ENCODE measurements around the gene PLCB1. TPM values are rescaled to one million over a fixed set of nuclear protein-coding genes. Genes with fewer than 3 reads are reported as not detected.

Gene PLCB1
- total and polyA plus RNA-seq, 10 of the 15 experiments (the other 5 are each of a cell fraction or from before 2014, with no cell fraction given): 0.05 to 5.3 (median 0.17) TPM; not detected in 1

DNA sequence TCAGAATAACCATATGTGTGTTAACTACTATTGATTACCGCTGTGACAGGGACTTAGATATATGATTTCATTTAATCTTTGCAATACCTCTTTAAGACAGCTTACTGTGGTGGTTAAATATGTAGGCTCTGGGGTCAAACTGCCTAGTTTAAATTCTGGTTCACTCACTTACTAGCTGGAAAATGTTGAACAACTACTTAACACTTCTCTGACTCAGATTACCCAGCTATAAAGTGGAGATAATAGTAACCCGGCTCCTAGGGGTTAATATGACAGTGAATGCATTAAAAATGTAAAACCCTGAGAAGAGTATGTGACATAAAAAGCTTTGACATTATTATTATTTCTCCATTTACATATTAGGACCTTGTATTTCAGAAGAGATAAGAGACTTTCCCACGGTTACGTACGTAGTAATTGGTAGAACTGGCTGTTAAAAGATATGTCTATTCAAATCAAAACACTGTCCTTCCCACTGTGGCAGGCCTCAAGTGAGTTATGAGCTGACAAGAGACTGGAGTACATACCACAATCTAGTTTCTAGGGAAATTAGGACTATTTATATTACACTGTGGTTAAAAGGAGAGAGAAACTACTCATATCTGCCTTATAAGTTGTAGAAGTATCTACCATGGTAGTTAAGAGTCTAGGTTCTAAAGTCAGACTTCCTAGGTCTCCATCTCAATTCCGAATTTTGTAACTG, 4.4 kb upstream of the PLCB1 start:
- no peak overlapping the region for H3K9ac ChIP-seq (ENCODE audit: control insufficient read depth, insufficient read depth, low read length)
- H3K36me3 ChIP-seq (ENCODE audit: control insufficient read depth in 2 of 2, insufficient read depth in 2 of 2, low read length in 1 of 2): no peaks in the 10 kb centered on the region
- FAIRE-seq: peak; percentile 74
- no peak overlapping the region for H3K4me3 ChIP-seq
- SMC1A ChIA-PET (ENCODE audit: uncharacterized antibody, unreplicated experiment): interaction anchor here (1.0 to 1.7 kb wide), 7 partner anchors 12 to 595 kb away, joined by 3 to 7 read pairs (median 3); no protein-coding TSS in a partner anchor
- peak; percentile 73 for DNase-seq (ENCODE audit: low read depth, low spot score)
- in situ Hi-C loops (cut with MboI): no loop called here
- H4K20me1 ChIP-seq (ENCODE audit: control insufficient read depth, insufficient read depth): no peaks in the 10 kb centered on the region
- CTCF ChIA-PET: interaction anchor here (0.6 to 3.0 kb wide), 13 partner anchors 9 to 595 kb away, joined by 3 to 14 read pairs (median 3); no protein-coding TSS in a partner anchor
- POLR2A ChIA-PET: no interaction called here
- peak; percentile 52 for ATAC-seq
- H3K9me3 ChIP-seq (replicated peaks; ENCODE audit: control insufficient read depth, insufficient read depth, low read length): no peaks in the 10 kb centered on the region
- peaks cover 0 to under 1% of the 10 kb centered on the region in 2 experiments; a peak in 2 of 4 replicates for H3K27me3 ChIP-seq (replicated peaks in 1 of 2; ENCODE audit: control insufficient read depth in 2 of 2, insufficient read depth in 2 of 2, low read length in 1 of 2)
- BruUV-seq (replicated peaks): no TSS peak
- no peak overlapping the region for H2AFZ ChIP-seq (ENCODE audit: control insufficient read depth, low read depth, low read length)
- no peaks in the 10 kb centered on the region for H3K79me2 ChIP-seq (ENCODE audit: control insufficient read depth, insufficient read depth, low read length)
- RAD21 ChIA-PET (ENCODE audit: unreplicated experiment): interaction anchor here (0.9 to 1.9 kb wide), 3 partner anchors 192 to 595 kb away, joined by 3 to 9 read pairs (median 6); no protein-coding TSS in a partner anchor
- H3K4me1 ChIP-seq (ENCODE audit: control insufficient read depth, insufficient read depth, low read length): peaks cover 10% of the 10 kb centered on the region; the same call in 1 of the 2 replicates
- H3K27ac ChIP-seq (ENCODE audit: control insufficient read depth, insufficient read depth): no peak overlapping the region
- H3K4me2 ChIP-seq (ENCODE audit: control insufficient read depth, insufficient read depth): no peak overlapping the region
- 17% methylated on average over 6 of the region's 6 CpGs for WGBS (ENCODE audit: insufficient coverage, insufficient replicate concordance, low lambda C conversion rate, missing lambda C conversion rate)
- intact Hi-C loops (cut with micrococcal nuclease; ENCODE audit: unreplicated experiment): loop anchor here (2.0 to 10.0 kb wide), 2 partner anchors 53 to 85 kb away; no protein-coding TSS in a partner anchor
- TF ChIP-seq EZH2 (IDR thresholded peaks at IDR 0.05; ENCODE audit: borderline replicate concordance, control insufficient read depth, low read depth, low read length): no peak
- no peak for TF ChIP-seq ZNF24 (IDR thresholded peaks at IDR 0.05)
- no peak for TF ChIP-seq NR2C1 (IDR thresholded peaks at IDR 0.05)
- TF ChIP-seq LARP7 (IDR thresholded peaks at IDR 0.05): no peak
- TF ChIP-seq, protein P1, sequence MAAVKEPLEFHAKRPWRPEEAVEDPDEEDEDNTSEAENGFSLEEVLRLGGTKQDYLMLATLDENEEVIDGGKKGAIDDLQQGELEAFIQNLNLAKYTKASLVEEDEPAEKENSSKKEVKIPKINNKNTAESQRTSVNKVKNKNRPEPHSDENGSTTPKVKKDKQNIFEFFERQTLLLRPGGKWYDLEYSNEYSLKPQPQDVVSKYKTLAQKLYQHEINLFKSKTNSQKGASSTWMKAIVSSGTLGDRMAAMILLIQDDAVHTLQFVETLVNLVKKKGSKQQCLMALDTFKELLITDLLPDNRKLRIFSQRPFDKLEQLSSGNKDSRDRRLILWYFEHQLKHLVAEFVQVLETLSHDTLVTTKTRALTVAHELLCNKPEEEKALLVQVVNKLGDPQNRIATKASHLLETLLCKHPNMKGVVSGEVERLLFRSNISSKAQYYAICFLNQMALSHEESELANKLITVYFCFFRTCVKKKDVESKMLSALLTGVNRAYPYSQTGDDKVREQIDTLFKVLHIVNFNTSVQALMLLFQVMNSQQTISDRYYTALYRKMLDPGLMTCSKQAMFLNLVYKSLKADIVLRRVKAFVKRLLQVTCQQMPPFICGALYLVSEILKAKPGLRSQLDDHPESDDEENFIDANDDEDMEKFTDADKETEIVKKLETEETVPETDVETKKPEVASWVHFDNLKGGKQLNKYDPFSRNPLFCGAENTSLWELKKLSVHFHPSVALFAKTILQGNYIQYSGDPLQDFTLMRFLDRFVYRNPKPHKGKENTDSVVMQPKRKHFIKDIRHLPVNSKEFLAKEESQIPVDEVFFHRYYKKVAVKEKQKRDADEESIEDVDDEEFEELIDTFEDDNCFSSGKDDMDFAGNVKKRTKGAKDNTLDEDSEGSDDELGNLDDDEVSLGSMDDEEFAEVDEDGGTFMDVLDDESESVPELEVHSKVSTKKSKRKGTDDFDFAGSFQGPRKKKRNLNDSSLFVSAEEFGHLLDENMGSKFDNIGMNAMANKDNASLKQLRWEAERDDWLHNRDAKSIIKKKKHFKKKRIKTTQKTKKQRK (IDR thresholded peaks at IDR 0.05; ENCODE audit: low read depth, low read length): no peak
- TF ChIP-seq MTA3 (IDR thresholded peaks at IDR 0.05; ENCODE audit: borderline replicate concordance, low read length): peak; percentile 84; the same call in 1 of the 2 replicates
- TF ChIP-seq SRF (IDR thresholded peaks at IDR 0.05; ENCODE audit: low read depth in 2 of 2, low read length in 2 of 2): no peak
- TF ChIP-seq POLR2A (IDR thresholded peaks at IDR 0.05; ENCODE audit: low read depth, low read length): no peak
- TF ChIP-seq KAT2A (conservative IDR thresholded peaks at IDR 0.05; ENCODE audit: control insufficient read depth, low read depth, low read length): no peak
- TF ChIP-seq SREBF1 (IDR thresholded peaks at IDR 0.05; ENCODE audit: low read length): no peak
- TF ChIP-seq SMC3 (IDR thresholded peaks at IDR 0.05; ENCODE audit: borderline replicate concordance, low read length): no peak
- peak; percentile 72; the same call in 1 of the 2 replicates for TF ChIP-seq IRF4 (IDR thresholded peaks at IDR 0.05; ENCODE audit: low read depth, low read length)
- no peak for TF ChIP-seq SMAD5 (IDR thresholded peaks at IDR 0.05; ENCODE audit: low read depth)
- TF ChIP-seq PBX3 (IDR thresholded peaks at IDR 0.05; ENCODE audit: insufficient replicate concordance, low read depth, low read length): peak; percentile 43
- TF ChIP-seq ZNF217 (IDR thresholded peaks at IDR 0.05): peak; percentile 72; the same call in 1 of the 2 replicates
- peak; percentile 98 for TF ChIP-seq RUNX3 (IDR thresholded peaks at IDR 0.05; ENCODE audit: low read length)
- TF ChIP-seq JUNB (IDR thresholded peaks at IDR 0.05): peak; percentile 82
- TF ChIP-seq PML (IDR thresholded peaks at IDR 0.05; ENCODE audit: low read length): no peak
- TF ChIP-seq SKIL (IDR thresholded peaks at IDR 0.05; ENCODE audit: low read depth, poor library complexity, severe bottlenecking): peak; percentile 63
